Effector memory CD8-positive, alpha-beta T cell (primary cell): ENCODE data around the gene UTP15.

ENCODE experiments used
- ATAC-seq: fragments of 150-1000 bp; cut with Tn5 transposase; replicated peaks from 2 replicates; pipeline ENCODE4 v1.10.0; 2021; ENCODE audit warnings: mild to moderate bottlenecking, moderate library complexity
- DNase-seq, 3 experiments: peaks; one replicate each; pipeline ENCODE4 v3.0.0; 2021
- H3K27ac Mint-ChIP-seq, 2 donors: one replicate each; pipeline ENCODE4 v1.8.0; 2022; ENCODE audit warnings: mild to moderate bottlenecking in 2 of 2, mixed read lengths in 2 of 2, moderate library complexity in 2 of 2
- H3K27me3 Mint-ChIP-seq, 2 donors: one replicate each; pipeline ENCODE4 v1.8.0; 2022; ENCODE audit warnings: mixed read lengths in 2 of 2
- H3K36me3 Mint-ChIP-seq: one replicate; pipeline ENCODE4 v1.8.0; 2022; ENCODE audit warnings: mild to moderate bottlenecking, moderate library complexity, mixed read lengths; ENCODE audit not compliant: insufficient read depth
- H3K4me1 Mint-ChIP-seq, 2 donors: one replicate each; pipeline ENCODE4 v1.8.0; 2022; ENCODE audit warnings: low read depth in 2 of 2, mixed read lengths in 2 of 2
- H3K4me3 Mint-ChIP-seq, 2 donors: one replicate each; pipeline ENCODE4 v1.8.0; 2022; ENCODE audit warnings: mild to moderate bottlenecking in 2 of 2, mixed read lengths in 2 of 2, moderate library complexity in 2 of 2
- H3K9me3 Mint-ChIP-seq, 2 donors: one replicate each; pipeline ENCODE4 v1.8.0; 2022; ENCODE audit warnings: mixed read lengths in 2 of 2

UTP15 gene

DNA sequence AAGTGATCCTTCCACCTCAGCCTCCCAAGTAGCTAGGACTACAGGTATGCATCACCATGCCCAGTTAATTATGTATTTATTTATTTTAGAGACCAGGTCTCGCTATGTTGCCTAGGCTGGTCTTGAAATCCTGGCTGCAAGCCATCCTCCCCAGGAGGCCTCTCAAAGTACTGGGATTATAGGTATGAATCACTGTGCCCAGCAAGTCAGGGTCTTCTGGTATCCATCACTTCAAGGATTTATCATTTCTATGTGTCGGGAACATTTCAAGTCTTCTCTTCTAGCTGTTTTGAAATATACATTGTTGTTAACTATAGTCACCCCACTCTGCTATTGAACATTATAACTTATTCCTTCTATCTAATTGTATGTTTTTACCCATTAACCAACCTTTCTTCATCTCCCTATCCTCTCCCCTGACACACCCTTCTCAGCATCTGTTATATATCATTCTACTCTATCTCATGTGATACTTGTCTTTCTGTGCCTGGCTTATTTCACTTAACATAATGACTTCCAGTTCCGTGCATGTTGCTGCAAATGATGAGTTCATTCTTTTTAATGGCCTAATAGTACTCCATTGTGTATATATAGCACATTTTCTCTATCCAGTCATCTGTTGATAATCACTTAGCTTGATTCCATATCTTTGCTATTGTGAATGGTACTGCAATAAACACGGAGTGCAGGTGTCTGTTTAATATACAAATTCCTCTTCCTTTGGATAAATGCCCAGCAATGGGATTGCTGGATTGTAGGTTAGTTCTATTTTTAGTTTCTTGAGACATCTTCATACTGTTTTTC is 26.4 kb downstream of the UTP15 start:
- no peak overlapping the region for H3K27ac Mint-ChIP-seq
- H3K4me3 Mint-ChIP-seq, result no peak overlapping the region
- H3K36me3 Mint-ChIP-seq, result peaks cover 3% of the 10 kb centered on the region
- DNase-seq (no peak), ATAC-seq (no peak)
- no peaks in the 10 kb centered on the region for H3K9me3 Mint-ChIP-seq
- no peaks in the 10 kb centered on the region for H3K27me3 Mint-ChIP-seq
- H3K4me1 Mint-ChIP-seq, result no peaks in the 10 kb centered on the region

DNA sequence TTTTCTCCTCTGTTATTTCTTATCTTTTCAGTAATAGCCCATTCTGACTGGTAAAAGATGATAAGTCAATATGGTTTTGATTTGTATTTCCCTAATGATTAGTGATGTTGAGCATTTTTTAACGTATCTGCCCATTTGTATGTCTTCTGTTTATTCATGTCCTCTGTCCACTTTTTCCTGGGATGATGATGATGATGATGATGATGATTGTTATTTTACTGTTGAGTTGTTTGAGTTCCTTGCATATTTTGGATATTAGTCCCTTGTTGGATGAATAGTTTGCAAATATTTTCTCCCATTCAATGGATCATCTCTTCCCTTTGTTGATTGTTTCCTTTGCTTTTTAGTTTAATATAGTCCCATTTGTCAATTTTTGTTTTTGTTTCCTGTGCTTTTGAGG is 27.0 kb downstream of the UTP15 start:
- H3K36me3 Mint-ChIP-seq, result peaks cover 2% of the 10 kb centered on the region

DNA sequence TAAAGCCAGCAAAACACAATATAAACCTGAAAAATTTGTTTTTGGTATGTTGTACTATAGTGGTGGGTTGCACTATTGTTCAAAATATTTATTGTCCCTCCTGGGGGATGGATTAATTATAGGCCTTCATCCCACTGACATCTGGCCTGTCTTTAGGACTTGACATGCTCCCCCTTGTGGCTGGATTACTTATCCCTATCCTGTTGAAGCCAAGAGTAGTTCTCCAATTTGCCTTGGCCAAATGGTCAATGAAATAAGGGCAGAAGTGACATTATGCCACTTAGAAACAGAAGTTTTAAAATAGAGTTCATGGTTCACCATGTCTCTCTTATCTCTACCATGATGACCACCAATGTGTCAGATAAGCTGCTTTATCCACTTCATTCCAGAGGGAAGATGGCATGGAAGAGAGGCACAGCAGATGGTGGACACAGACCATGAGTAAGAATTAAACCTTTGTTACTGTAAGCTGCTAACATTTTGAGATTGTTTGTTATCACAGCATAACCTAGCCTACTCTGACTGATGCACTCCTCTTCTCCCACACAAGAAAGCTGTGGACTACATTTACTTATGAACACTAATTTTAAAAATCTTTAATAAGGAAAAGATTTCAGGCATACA is 31.3 kb downstream of the UTP15 start:
- peak in 1 of 3 experiments; percentile 6 for DNase-seq
- Mint-ChIP-seq H3K27ac (no peak overlapping the region), H3K9me3 (no peaks in the 10 kb centered on the region)

More for the DNA sequence above, 27.0 kb downstream of the UTP15 start:
- H3K27ac Mint-ChIP-seq, result no peak overlapping the region
- ATAC-seq (no peak), DNase-seq (no peak)
- H3K9me3 Mint-ChIP-seq, result no peaks in the 10 kb centered on the region
- no peaks in the 10 kb centered on the region for H3K27me3 Mint-ChIP-seq
- no peak overlapping the region for H3K4me3 Mint-ChIP-seq
- no peaks in the 10 kb centered on the region for H3K4me1 Mint-ChIP-seq

DNA sequence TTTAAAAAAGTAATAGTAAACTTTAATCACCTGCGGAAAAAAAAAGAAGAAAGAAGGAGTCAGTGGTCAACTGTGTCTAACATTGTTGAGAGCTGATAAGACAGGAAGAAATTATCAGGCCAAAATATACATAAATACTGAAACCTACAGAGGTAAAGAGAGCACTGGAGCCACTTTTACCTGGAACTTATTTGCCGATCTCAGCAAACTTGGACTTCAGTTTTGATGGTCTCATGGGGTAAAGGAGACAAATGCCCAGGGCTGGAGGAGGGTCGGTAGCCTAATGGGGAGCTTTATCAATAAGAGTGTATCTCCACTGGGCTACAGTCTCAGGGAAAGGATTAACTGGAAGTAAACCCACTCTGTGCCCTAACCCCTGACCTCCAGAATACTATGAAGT is 33.8 kb downstream of the UTP15 start:
- Mint-ChIP-seq H3K4me3 (no peak overlapping the region), H3K27me3 (peaks cover 5 to 18% of the 10 kb centered on the region in 2 donors), H3K9me3 (no peaks in the 10 kb centered on the region), H3K4me1 (peaks cover 0 to 7% of the 10 kb centered on the region in 2 donors), H3K27ac (no peak overlapping the region), H3K36me3 (no peaks in the 10 kb centered on the region)
- ATAC-seq (no peak), DNase-seq (no peak)

More for the DNA sequence above, 31.3 kb downstream of the UTP15 start:
- no peaks in the 10 kb centered on the region for H3K4me1 Mint-ChIP-seq
- peaks cover 5 to 18% of the 10 kb centered on the region in 2 donors for H3K27me3 Mint-ChIP-seq
- no peak overlapping the region for H3K4me3 Mint-ChIP-seq
- no peaks in the 10 kb centered on the region for H3K36me3 Mint-ChIP-seq
- no peak for ATAC-seq

DNA sequence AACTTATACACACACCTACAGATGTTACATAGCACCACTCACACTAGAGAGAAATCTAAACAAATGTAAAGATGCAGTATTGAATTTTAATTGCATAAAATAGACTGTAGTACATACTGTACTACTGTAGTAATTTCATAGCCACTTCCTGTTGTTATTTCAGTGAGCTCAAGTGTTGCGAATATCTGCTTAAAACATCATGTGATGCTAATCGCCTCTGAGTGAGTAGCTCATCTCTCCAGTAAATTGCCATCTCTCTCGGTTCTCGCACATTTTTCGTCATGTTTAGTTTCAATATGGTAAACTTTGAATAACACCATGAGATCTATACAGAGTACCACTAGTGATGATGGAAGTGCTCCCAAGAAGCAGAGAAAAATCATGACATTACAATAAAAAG is 38.5 kb downstream of the UTP15 start:
- DNase-seq (no peak), ATAC-seq (peak; percentile 80)
- H3K4me1 Mint-ChIP-seq, result peaks cover 0 to 7% of the 10 kb centered on the region in 2 donors
- peak overlapping the region in 1 of 2 donors; percentile 81 for H3K27ac Mint-ChIP-seq
- H3K27me3 Mint-ChIP-seq, result peaks cover 5 to 18% of the 10 kb centered on the region in 2 donors
- H3K4me3 Mint-ChIP-seq, result peak overlapping the region in 1 of 2 donors; percentile 47
- no peaks in the 10 kb centered on the region for H3K9me3 Mint-ChIP-seq
- H3K36me3 Mint-ChIP-seq, result no peaks in the 10 kb centered on the region

DNA sequence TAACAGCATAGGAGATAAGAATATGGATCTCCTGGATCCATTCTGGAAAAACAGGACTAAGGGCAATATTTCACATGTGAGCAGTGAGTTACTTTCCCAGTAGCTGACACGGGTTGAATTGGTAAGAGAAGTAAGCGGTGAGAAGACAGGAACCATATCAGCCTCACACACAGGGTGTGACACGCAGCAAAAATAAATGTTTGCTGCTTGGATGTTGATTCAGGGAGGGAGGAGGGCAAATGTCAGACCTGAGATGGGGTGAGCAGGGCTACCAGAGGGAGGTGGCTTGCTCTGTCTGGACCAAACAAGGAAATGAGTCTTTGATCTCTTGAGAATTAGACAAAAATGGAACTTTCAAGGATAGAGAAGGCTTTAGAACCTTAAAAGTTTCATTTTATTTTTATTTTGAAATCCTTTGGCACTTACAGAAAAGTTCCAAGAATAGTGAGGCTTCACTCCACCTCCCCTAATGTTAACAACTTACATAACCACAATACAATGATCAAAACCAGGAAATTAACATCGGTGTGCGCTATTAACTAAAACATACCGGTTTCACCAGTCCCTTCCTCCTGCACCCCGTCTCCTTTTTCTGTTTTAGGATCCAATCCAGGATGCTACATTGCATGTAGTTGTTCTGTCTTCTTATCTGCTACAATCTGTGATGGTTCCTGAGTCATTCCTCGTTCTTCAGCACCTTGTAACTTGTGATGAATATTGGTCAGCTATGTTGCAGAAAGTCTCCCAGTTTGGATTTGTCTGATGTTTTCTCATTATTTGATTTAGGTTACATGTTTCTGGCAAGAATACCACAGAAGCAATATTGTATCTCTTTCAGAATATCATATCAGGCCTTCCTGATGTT is 39.9 kb downstream of the UTP15 start:
- Mint-ChIP-seq H3K27me3 (peaks cover 6 to 15% of the 10 kb centered on the region in 2 donors), H3K27ac (peak overlapping the region in 1 of 2 donors; percentile 24), H3K4me1 (peaks cover 0 to 7% of the 10 kb centered on the region in 2 donors), H3K36me3 (no peaks in the 10 kb centered on the region), H3K9me3 (no peaks in the 10 kb centered on the region), H3K4me3 (no peak overlapping the region)
- ATAC-seq, result no peak
- DNase-seq, result no peak

DNA sequence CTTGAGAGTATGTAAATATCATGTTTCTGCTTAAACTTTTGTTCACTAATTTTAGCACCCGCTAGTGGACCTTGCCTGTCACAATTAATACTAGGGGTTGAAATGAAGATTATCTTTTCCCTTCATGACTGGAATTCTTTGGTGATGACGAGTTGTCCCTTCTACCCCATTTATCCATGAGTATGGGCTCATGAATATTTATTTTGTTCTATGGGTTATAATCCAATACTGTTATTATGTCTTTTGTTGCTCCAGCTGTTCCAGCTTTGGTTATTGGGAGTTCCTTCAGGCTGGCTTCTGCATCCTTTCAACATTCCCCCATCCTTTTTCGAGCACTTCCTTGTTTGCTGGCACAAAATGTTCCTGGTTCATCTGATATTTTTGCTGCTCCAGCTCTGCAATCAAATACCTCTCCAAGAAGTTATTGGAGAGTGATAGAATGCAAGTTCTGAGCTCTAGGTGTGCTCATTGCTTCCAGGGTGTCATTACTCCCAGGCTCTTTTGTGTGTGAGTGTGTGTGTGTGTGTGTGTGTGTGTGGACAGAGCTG is 40.7 kb downstream of the UTP15 start:
- no peak overlapping the region for H3K4me3 Mint-ChIP-seq
- no peak for DNase-seq
- H3K4me1 Mint-ChIP-seq, result peaks cover 0 to 7% of the 10 kb centered on the region in 2 donors
- H3K27ac Mint-ChIP-seq, result no peak overlapping the region
- H3K9me3 Mint-ChIP-seq, result no peaks in the 10 kb centered on the region
- ATAC-seq, result no peak
- peaks cover 14 to 23% of the 10 kb centered on the region in 2 donors for H3K27me3 Mint-ChIP-seq
- no peaks in the 10 kb centered on the region for H3K36me3 Mint-ChIP-seq

- DNase-seq (no peak), ATAC-seq (no peak)
- H3K27ac Mint-ChIP-seq, result no peak overlapping the region
- H3K36me3 Mint-ChIP-seq, result no peaks in the 10 kb centered on the region
- no peaks in the 10 kb centered on the region for H3K9me3 Mint-ChIP-seq
- H3K4me3 Mint-ChIP-seq, result no peak overlapping the region
- peaks cover 0 to 7% of the 10 kb centered on the region in 2 donors for H3K4me1 Mint-ChIP-seq
- H3K27me3 Mint-ChIP-seq, result peaks cover 20 to 33% of the 10 kb centered on the region in 2 donors
Measured at GRCh38 chr5:73607228-73607627, 41.7 kb downstream of the UTP15 start.

DNA sequence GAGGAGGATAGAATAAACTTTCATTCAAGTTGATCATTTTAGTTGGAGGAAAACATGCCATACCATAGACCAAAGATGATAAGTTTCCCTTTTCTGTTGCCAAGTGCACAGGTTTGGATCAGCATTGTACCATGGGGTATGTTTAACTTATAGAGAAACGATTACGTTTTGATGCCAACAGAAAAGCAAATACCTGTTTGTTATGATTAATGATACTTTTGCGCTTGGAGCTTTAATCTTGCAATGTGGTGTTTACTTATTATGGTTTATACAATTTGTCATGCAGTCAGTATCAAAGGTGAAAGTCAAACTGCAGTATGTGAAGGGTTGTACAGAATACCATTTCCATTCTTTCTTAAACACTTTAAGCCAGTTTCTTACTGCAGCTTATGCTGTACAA is 47.3 kb downstream of the UTP15 start:
- Mint-ChIP-seq H3K4me1 (no peaks in the 10 kb centered on the region), H3K9me3 (no peaks in the 10 kb centered on the region), H3K27ac (no peak overlapping the region), H3K27me3 (peaks cover 31 to 61% of the 10 kb centered on the region in 2 donors), H3K36me3 (no peaks in the 10 kb centered on the region), H3K4me3 (no peak overlapping the region)
- DNase-seq (no peak), ATAC-seq (no peak)

DNA sequence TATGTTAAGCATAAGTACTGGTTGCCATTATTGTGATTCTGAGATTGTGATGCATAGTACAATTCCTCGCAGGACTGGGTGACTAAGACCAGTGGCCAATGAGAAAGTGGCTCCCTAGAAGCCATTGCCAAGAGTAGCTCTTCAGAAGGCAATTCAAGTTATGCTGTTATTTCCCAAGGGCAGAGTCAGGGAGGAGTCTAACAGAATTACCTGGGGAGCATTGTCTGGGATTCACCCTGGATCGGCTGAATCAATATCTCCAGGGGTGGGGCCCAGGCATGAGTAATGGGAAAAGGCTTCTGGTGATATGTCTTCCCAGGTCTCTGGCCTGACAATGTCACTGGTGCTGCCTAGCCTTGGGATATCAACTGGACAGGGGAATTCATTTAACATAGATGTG is 49.5 kb downstream of the UTP15 start:
- Mint-ChIP-seq H3K27me3 (peaks cover 29 to 71% of the 10 kb centered on the region in 2 donors), H3K4me1 (no peaks in the 10 kb centered on the region), H3K9me3 (no peaks in the 10 kb centered on the region), H3K27ac (no peak overlapping the region), H3K36me3 (no peaks in the 10 kb centered on the region), H3K4me3 (no peak overlapping the region)
- DNase-seq (no peak), ATAC-seq (no peak)

- H3K27ac Mint-ChIP-seq, result no peak overlapping the region
- no peak for DNase-seq
- ATAC-seq, result no peak
- H3K4me3 Mint-ChIP-seq, result no peak overlapping the region
- no peaks in the 10 kb centered on the region for H3K36me3 Mint-ChIP-seq
- H3K4me1 Mint-ChIP-seq, result no peaks in the 10 kb centered on the region
- no peaks in the 10 kb centered on the region for H3K9me3 Mint-ChIP-seq
- peaks cover 21 to 71% of the 10 kb centered on the region in 2 donors for H3K27me3 Mint-ChIP-seq
Measured at GRCh38 chr5:73615947-73616346, 50.4 kb downstream of the UTP15 start.

- Mint-ChIP-seq H3K4me1 (no peaks in the 10 kb centered on the region), H3K4me3 (no peak overlapping the region), H3K36me3 (no peaks in the 10 kb centered on the region), H3K9me3 (no peaks in the 10 kb centered on the region), H3K27me3 (peaks cover 16 to 66% of the 10 kb centered on the region in 2 donors), H3K27ac (no peak overlapping the region)
- ATAC-seq (no peak), DNase-seq (no peak)
Measured at GRCh38 chr5:73617510-73618279, 52.2 kb downstream of the UTP15 start.
